ENCODE measurements around the gene HOMER1. TPM values are rescaled to one million over a fixed set of nuclear protein-coding genes. Genes with fewer than 3 reads are reported as not detected.

Gene HOMER1
- total RNA-seq, 1 donor from 2014 or later, result 16.7 TPM

DNA sequence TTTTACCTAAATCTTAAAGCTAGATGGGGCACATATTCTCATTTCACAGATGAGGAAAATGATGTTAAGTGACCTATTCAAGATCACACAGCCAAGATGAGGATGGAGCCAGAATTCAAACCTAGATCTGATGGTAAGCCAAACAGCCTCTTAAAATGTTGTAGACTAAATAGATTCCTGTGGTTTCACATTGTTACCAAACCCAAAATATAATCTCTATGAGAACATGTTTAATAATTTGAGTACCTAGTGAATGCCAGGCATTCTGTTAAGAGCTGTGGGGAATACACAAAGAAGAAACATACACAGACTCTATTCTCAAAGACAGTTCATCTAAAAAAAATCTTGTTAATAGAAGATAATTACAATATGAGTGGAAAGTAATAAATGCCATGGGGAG lies 25.2 kb downstream of the HOMER1 start:
- Mint-ChIP-seq H3K4me1 (ENCODE audit: unreplicated experiment) (peaks cover 2% of the 10 kb centered on the region), H3K4me3 (ENCODE audit: unreplicated experiment) (no peak overlapping the region), H3K27me3 (ENCODE audit: unreplicated experiment) (peaks cover 1% of the 10 kb centered on the region), H3K36me3 (ENCODE audit: low read depth, unreplicated experiment) (no peaks in the 10 kb centered on the region), H3K9me3 (ENCODE audit: unreplicated experiment) (no peaks in the 10 kb centered on the region), H3K27ac (ENCODE audit: unreplicated experiment) (no peak overlapping the region)
- DNase-seq (ENCODE audit: low spot score), result no peak
- TF ChIP-seq, protein P1, sequence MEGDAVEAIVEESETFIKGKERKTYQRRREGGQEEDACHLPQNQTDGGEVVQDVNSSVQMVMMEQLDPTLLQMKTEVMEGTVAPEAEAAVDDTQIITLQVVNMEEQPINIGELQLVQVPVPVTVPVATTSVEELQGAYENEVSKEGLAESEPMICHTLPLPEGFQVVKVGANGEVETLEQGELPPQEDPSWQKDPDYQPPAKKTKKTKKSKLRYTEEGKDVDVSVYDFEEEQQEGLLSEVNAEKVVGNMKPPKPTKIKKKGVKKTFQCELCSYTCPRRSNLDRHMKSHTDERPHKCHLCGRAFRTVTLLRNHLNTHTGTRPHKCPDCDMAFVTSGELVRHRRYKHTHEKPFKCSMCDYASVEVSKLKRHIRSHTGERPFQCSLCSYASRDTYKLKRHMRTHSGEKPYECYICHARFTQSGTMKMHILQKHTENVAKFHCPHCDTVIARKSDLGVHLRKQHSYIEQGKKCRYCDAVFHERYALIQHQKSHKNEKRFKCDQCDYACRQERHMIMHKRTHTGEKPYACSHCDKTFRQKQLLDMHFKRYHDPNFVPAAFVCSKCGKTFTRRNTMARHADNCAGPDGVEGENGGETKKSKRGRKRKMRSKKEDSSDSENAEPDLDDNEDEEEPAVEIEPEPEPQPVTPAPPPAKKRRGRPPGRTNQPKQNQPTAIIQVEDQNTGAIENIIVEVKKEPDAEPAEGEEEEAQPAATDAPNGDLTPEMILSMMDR (IDR thresholded peaks at IDR 0.05; ENCODE audit: unreplicated experiment), result no peak

DNA sequence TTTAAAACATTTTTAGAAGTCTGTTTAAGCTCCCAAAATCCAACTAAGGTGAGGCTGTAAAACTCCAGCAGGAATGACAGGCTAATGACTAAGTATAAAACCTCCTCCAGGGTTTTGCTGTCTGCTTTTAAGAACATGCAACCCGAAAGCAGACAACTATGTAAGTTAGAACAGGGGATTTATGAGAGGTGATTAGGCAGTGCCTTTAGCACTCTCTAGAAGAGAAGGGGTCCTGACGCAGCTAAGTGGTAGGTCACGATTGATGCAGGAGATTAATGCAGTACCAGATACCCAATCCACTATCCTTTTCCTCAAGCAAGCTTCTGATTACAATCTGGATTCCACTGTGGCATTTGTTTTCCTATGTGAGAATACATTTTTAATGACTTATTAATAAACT lies 25.9 kb downstream of the HOMER1 start:
- Mint-ChIP-seq H3K36me3 (ENCODE audit: low read depth, unreplicated experiment) (no peaks in the 10 kb centered on the region), H3K27ac (ENCODE audit: unreplicated experiment) (no peak overlapping the region), H3K4me3 (ENCODE audit: unreplicated experiment) (no peak overlapping the region), H3K27me3 (ENCODE audit: unreplicated experiment) (peaks cover 1% of the 10 kb centered on the region), H3K9me3 (ENCODE audit: unreplicated experiment) (no peaks in the 10 kb centered on the region), H3K4me1 (ENCODE audit: unreplicated experiment) (peaks cover 2% of the 10 kb centered on the region)
- no peak for DNase-seq (ENCODE audit: low spot score)
- TF ChIP-seq, protein P1 (IDR thresholded peaks at IDR 0.05; ENCODE audit: unreplicated experiment), result no peak

DNA sequence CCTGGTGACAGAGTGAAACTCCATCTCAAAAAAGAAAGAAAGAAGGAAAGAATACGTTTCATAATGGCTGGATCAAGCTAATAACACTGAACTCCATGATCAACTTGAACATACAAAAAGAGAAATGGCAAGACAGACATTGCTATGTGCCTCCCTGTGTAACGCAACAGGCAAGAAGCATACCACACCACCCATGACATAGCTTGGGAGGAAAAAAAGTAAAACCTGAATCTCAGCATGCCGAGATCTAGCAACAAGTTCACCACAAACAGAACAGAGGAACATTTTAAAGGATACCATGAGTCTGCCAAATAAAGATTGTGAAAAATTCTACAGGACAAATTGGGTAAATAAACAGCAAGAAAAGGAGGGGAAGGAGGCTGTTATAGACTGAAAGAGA lies 26.7 kb downstream of the HOMER1 start:
- peaks cover 1% of the 10 kb centered on the region for H3K27me3 Mint-ChIP-seq (ENCODE audit: unreplicated experiment)
- H3K36me3 Mint-ChIP-seq (ENCODE audit: low read depth, unreplicated experiment), result no peaks in the 10 kb centered on the region
- H3K27ac Mint-ChIP-seq (ENCODE audit: unreplicated experiment), result no peak overlapping the region
- TF ChIP-seq, protein P1 (IDR thresholded peaks at IDR 0.05; ENCODE audit: unreplicated experiment), result no peak
- peaks cover 2% of the 10 kb centered on the region for H3K4me1 Mint-ChIP-seq (ENCODE audit: unreplicated experiment)
- H3K4me3 Mint-ChIP-seq (ENCODE audit: unreplicated experiment), result no peak overlapping the region
- no peak for DNase-seq (ENCODE audit: low spot score)
- H3K9me3 Mint-ChIP-seq (ENCODE audit: unreplicated experiment), result no peaks in the 10 kb centered on the region

DNA sequence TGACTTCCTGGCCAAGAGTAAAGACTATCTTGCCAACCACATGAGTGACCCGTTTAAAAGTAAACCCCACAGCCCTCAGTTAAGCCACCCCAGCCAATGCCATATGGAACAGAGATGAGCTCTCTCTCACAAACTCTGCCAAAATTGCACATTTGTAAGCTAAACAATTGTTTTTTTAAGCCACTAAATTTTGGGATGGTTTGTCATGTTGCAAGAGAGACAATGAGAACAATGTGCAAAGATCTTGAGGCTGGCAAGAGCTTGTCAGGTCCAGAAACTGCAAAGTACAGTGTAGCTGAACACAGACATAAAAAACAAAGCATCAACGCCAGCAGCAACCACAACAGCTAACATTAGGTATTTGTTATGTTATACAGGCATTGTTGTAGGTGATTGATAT lies 27.8 kb downstream of the HOMER1 start:
- Mint-ChIP-seq H3K4me3 (ENCODE audit: unreplicated experiment) (no peak overlapping the region), H3K27ac (ENCODE audit: unreplicated experiment) (no peak overlapping the region), H3K36me3 (ENCODE audit: low read depth, unreplicated experiment) (no peaks in the 10 kb centered on the region), H3K4me1 (ENCODE audit: unreplicated experiment) (peaks cover 2% of the 10 kb centered on the region), H3K27me3 (ENCODE audit: unreplicated experiment) (peaks cover 1% of the 10 kb centered on the region), H3K9me3 (ENCODE audit: unreplicated experiment) (no peaks in the 10 kb centered on the region)
- TF ChIP-seq, protein P1 (IDR thresholded peaks at IDR 0.05; ENCODE audit: unreplicated experiment), result no peak
- DNase-seq (ENCODE audit: low spot score), result no peak

DNA sequence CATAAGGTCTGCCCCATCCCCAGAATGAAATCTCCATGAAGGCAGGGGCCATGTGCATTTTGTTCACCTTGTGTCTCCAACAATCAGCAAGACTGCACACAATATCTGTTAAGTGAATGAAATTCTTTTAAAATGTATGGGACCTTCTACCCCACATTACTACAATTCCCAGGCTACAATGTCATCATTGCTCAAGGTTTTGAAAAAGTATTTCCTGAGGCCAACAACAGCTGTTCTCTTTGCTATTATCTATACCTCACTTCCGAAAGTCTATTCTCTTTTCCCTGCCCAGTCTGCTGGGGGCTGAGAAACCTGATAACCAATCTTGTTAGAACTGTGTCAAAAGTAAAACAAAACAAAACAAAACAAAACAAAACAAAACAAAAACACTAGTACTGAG lies 29.2 kb downstream of the HOMER1 start:
- Mint-ChIP-seq H3K4me1 (ENCODE audit: unreplicated experiment) (peaks cover 2% of the 10 kb centered on the region), H3K27me3 (ENCODE audit: unreplicated experiment) (peaks cover 1% of the 10 kb centered on the region), H3K36me3 (ENCODE audit: low read depth, unreplicated experiment) (no peaks in the 10 kb centered on the region), H3K4me3 (ENCODE audit: unreplicated experiment) (no peak overlapping the region), H3K9me3 (ENCODE audit: unreplicated experiment) (no peaks in the 10 kb centered on the region), H3K27ac (ENCODE audit: unreplicated experiment) (no peak overlapping the region)
- TF ChIP-seq, protein P1 (IDR thresholded peaks at IDR 0.05; ENCODE audit: unreplicated experiment), result no peak
- no peak for DNase-seq (ENCODE audit: low spot score)

Measured in endothelial cell (in vitro differentiated cells).